B cell (primary cell): Measurements from ENCODE around the gene GJB2. TPM values are rescaled to one million over a fixed set of nuclear protein-coding genes. Genes with fewer than 3 reads are reported as not detected.

ENCODE experiments used
- ATAC-seq: fragments of 200-7000 bp; cut with Tn5 transposase; one replicate; pipeline ENCODE4 v1.10.0; 2021; ENCODE audit warnings: low read depth, mild to moderate bottlenecking, moderate number of reproducible peaks, moderate library complexity
- CTCF ChIA-PET: fragments of 350-600 bp; sonication (Branson Sonifier 250); formaldehyde crosslinking; loops from one replicate; lab custom pipeline; 2021; ENCODE audit warnings: antibody characterized with exemption, inconsistent platforms; lab: Charles Lee
- POLR2A ChIA-PET: fragments of 350-600 bp; sonication (Branson Sonifier 250); formaldehyde crosslinking; loops from one replicate; lab custom pipeline; 2021; ENCODE audit warnings: antibody characterized with exemption; lab: Charles Lee
- DNase-seq: peaks from one replicate; pipeline ENCODE4 v3.0.0; 2013
- H2AFZ ChIP-seq: 2 replicates; pipeline ENCODE4 v1.6.1; 2012; ENCODE audit warnings: mild to moderate bottlenecking, low read depth, low read length; ENCODE audit not compliant: insufficient read depth, poor library complexity, severe bottlenecking
- H3K27ac ChIP-seq, 2 donors: 1 replicate in 1 of 2; 2 replicates in 1 of 2; pipeline ENCODE4 v1.5.1; 2012 to 2013; ENCODE audit warnings: low read length in 2 of 2, mild to moderate bottlenecking in 2 of 2, moderate library complexity in 1 of 2
- H3K27me3 ChIP-seq, 4 experiments: fragments of 200-600 bp in 1 of 4; sonication (generic) in 1 of 4; replicated peaks in 1 of 4; 1 replicate in 2 of 4; 2 replicates in 2 of 4; pipeline versions ENCODE4 v1.6.1 to v1.7.0; 2013 to 2016; ENCODE audit warnings: low read length in 3 of 4, mild to moderate bottlenecking in 2 of 4, mixed read lengths in 1 of 4, moderate library complexity in 1 of 4; ENCODE audit not compliant: insufficient read depth in 4 of 4, control insufficient read depth in 3 of 4; ENCODE audit errors: control extremely low read depth in 1 of 4
- H3K36me3 ChIP-seq, 2 experiments: replicated peaks in 1 of 2; 1 replicate in 1 of 2; 2 replicates in 1 of 2; pipeline versions ENCODE4 v1.6.1 to v1.7.1; 2013; ENCODE audit warnings: low read length in 1 of 2; ENCODE audit not compliant: insufficient read depth in 2 of 2, control insufficient read depth in 1 of 2; ENCODE audit errors: control extremely low read depth in 1 of 2, extremely low read depth in 1 of 2
- H3K4me1 ChIP-seq, 2 donors: fragments of 200-600 bp in 1 of 2; sonication (generic) in 1 of 2; 1 replicate in 1 of 2; 2 replicates in 1 of 2; pipeline versions ENCODE4 v1.5.1 to v1.6.1; 2013 to 2017; ENCODE audit warnings: low read length in 2 of 2; ENCODE audit not compliant: control insufficient read depth in 2 of 2, insufficient read depth in 2 of 2
- H3K4me2 ChIP-seq: replicated peaks from 2 replicates; pipeline ENCODE3; 2012; ENCODE audit warnings: mild to moderate bottlenecking, low read depth, low read length; ENCODE audit not compliant: poor library complexity, severe bottlenecking
- H3K4me3 ChIP-seq, 5 experiments: fragments of 200-600 bp in 1 of 5; sonication (generic) in 1 of 5; 1 replicate in 3 of 5; 2 replicates in 2 of 5; pipeline versions ENCODE4 v1.5.1 to v1.7.0; 2011 to 2016; ENCODE audit warnings: low read length in 4 of 5, mild to moderate bottlenecking in 4 of 5, low read depth in 2 of 5, control low read depth in 1 of 5, moderate library complexity in 1 of 5; ENCODE audit not compliant: insufficient read depth in 1 of 5; ENCODE audit errors: control extremely low read depth in 1 of 5, extremely low read depth in 1 of 5
- H3K79me2 ChIP-seq: fragments of 200-600 bp; sonication (generic); one replicate; pipeline ENCODE4 v1.6.0; 2016; ENCODE audit warnings: low read length; ENCODE audit not compliant: control insufficient read depth, insufficient read depth
- H3K9ac ChIP-seq: fragments of 200-600 bp; sonication (generic); 2 replicates; pipeline ENCODE4 v1.6.1; 2017; ENCODE audit warnings: mild to moderate bottlenecking, low read length, moderate library complexity
- H3K9me3 ChIP-seq, 3 donors: one replicate each; pipeline versions ENCODE4 v1.6.1 to v1.7.1; 2013; ENCODE audit warnings: low read length in 2 of 3; ENCODE audit not compliant: control insufficient read depth in 2 of 3, insufficient read depth in 1 of 3; ENCODE audit errors: control extremely low read depth in 1 of 3
- H4K20me1 ChIP-seq: 2 replicates; pipeline ENCODE4 v1.6.0; 2012; ENCODE audit warnings: mild to moderate bottlenecking, low read length; ENCODE audit not compliant: insufficient read depth, control insufficient read depth, poor library complexity, severe bottlenecking
- H3K27ac Mint-ChIP-seq: one replicate; pipeline ENCODE4 v1.8.0; 2021; ENCODE audit warnings: mixed read lengths
- H3K27me3 Mint-ChIP-seq: one replicate; pipeline ENCODE4 v1.8.0; 2021; ENCODE audit warnings: mixed read lengths
- H3K4me1 Mint-ChIP-seq: one replicate; pipeline ENCODE4 v1.8.0; 2021; ENCODE audit warnings: mixed read lengths
- H3K4me3 Mint-ChIP-seq: one replicate; pipeline ENCODE4 v1.8.0; 2021; ENCODE audit warnings: mixed read lengths
- H3K9me3 Mint-ChIP-seq: one replicate; pipeline ENCODE4 v1.8.0; 2022; ENCODE audit warnings: mixed read lengths; ENCODE audit not compliant: insufficient read depth
- EZH2 ChIP-seq: IDR thresholded peaks from 2 replicates; pipeline ENCODE4 v1.6.1; 2012; ENCODE audit warnings: borderline replicate concordance, low read depth, mild to moderate bottlenecking, moderate library complexity, low read length; ENCODE audit not compliant: insufficient read depth, poor library complexity, severe bottlenecking
- WGBS: methylation state at CpG from one replicate; pipeline ENCODE4 v1.1.5; 2013; ENCODE audit warnings: missing lambda C conversion rate; ENCODE audit not compliant: insufficient coverage; 5-methylcytosine and 5-hydroxymethylcytosine counted together
- intact Hi-C: fragments of 100-400 bp; cut with micrococcal nuclease; formaldehyde crosslinking; loops from one replicate; pipeline ENCODE4 v1.10.0; 2022
- polyA plus RNA-seq: library from polyadenylated mRNA; depleted of rRNA; stranded (reverse); fragments of >200 nt; gene quantifications from 2 replicates; pipeline ENCODE4 v1.2.3, GENCODE V29; 2012
- total RNA-seq, 2 donors: library from RNA; stranded (reverse); fragments of 120-200 nt in 1 of 2; gene quantifications; 1 replicate in 1 of 2; 2 replicates in 1 of 2; pipeline versions ENCODE4 v1.2.3 to v1.2.4, GENCODE V29; 2013 to 2022
- TF ChIP-seq, protein P1 (sequence below): fragments of 200-600 bp; IDR thresholded peaks from one replicate; pipeline ENCODE4 v1.8.0; 2022; ENCODE audit warnings: antibody characterized with exemption, mild to moderate bottlenecking

GJB2 gene
- total and polyA plus RNA-seq, 2 donors (not counting 1 experiment from before 2014, with no cell fraction given) = not detected

- H3K4me3 Mint-ChIP-seq = no peak overlapping the region
- no peak overlapping the region for H3K27ac Mint-ChIP-seq
- H3K4me2 ChIP-seq = no peak overlapping the region
- DNase-seq = no peak
- no peaks in the 10 kb centered on the region for H3K36me3 ChIP-seq
- H4K20me1 ChIP-seq = no peaks in the 10 kb centered on the region
- no peaks in the 10 kb centered on the region for H3K9me3 Mint-ChIP-seq
- no peaks in the 10 kb centered on the region for H3K9me3 ChIP-seq
- intact Hi-C loops = no loop called here
- ChIA-PET CTCF (no interaction called here), POLR2A (no interaction called here)
- no peaks in the 10 kb centered on the region for H3K4me1 Mint-ChIP-seq
- no peaks in the 10 kb centered on the region for H3K79me2 ChIP-seq
- peaks cover 0 to 33% (median 20%) of the 10 kb centered on the region in 4 experiments for H3K27me3 ChIP-seq
- peaks cover 66% of the 10 kb centered on the region for H3K27me3 Mint-ChIP-seq
- no peak for ATAC-seq
- no peak overlapping the region for H2AFZ ChIP-seq
- peaks cover 0 to 2% of the 10 kb centered on the region in 2 donors for H3K4me1 ChIP-seq
- no peak overlapping the region for H3K27ac ChIP-seq
- no peak overlapping the region for H3K9ac ChIP-seq
- WGBS = no CpG with 5 or more reads among the region's 3 CpGs
- TF ChIP-seq EZH2 = no peak
- TF ChIP-seq, protein P1, sequence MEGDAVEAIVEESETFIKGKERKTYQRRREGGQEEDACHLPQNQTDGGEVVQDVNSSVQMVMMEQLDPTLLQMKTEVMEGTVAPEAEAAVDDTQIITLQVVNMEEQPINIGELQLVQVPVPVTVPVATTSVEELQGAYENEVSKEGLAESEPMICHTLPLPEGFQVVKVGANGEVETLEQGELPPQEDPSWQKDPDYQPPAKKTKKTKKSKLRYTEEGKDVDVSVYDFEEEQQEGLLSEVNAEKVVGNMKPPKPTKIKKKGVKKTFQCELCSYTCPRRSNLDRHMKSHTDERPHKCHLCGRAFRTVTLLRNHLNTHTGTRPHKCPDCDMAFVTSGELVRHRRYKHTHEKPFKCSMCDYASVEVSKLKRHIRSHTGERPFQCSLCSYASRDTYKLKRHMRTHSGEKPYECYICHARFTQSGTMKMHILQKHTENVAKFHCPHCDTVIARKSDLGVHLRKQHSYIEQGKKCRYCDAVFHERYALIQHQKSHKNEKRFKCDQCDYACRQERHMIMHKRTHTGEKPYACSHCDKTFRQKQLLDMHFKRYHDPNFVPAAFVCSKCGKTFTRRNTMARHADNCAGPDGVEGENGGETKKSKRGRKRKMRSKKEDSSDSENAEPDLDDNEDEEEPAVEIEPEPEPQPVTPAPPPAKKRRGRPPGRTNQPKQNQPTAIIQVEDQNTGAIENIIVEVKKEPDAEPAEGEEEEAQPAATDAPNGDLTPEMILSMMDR = no peak
- no peak overlapping the region for H3K4me3 ChIP-seq
These were observed 11.6 kb downstream of the GJB2 start for GRCh38 chr13:20181188-20181587.

DNA sequence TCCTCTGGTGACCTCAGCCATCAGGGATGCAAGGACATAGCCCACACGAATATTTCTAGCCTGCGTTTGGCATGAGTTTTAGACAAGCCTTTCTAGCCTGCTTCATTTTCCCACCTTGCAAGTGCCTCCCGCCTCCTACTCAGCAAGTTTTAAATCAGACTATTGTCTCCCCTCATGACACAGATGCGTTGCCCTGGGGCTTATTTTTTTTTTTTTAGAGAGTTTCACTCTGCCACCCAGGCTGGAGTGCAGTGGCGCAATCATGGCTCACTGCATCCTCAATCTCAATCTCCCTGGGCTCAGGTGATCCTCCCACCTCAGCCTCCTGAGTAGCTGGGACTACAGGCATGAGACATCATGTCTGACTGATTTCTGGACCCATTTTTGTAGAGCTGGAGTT is 14.6 kb downstream of the GJB2 start:
- Histone ChIP-seq H3K4me3 (no peak overlapping the region), H3K36me3 (no peaks in the 10 kb centered on the region), H3K4me1 (peaks cover 0 to 10% of the 10 kb centered on the region in 2 donors), H2AFZ (no peak overlapping the region), H3K79me2 (no peaks in the 10 kb centered on the region), H3K9ac (no peak overlapping the region), H3K27ac (no peak overlapping the region), H3K9me3 (peaks cover 0 to 6% (median 0%) of the 10 kb centered on the region in 3 donors), H4K20me1 (no peaks in the 10 kb centered on the region), H3K27me3 (peaks cover 0 to 47% (median 21%) of the 10 kb centered on the region in 4 experiments), H3K4me2 (no peak overlapping the region)
- DNase-seq (no peak), ATAC-seq (no peak)
- Mint-ChIP-seq H3K4me3 (no peak overlapping the region), H3K27me3 (peaks cover 88% of the 10 kb centered on the region), H3K4me1 (peaks cover 10% of the 10 kb centered on the region), H3K9me3 (no peaks in the 10 kb centered on the region), H3K27ac (no peak overlapping the region)
- ChIA-PET POLR2A (no interaction called here), CTCF (interaction anchor here (1.5 kb wide), 1 partner anchor 19 kb away, joined by 6 read pairs; no protein-coding TSS in a partner anchor)
- intact Hi-C loops = no loop called here
- TF ChIP-seq EZH2 = no peak
- TF ChIP-seq, protein P1 = no peak
- 95% methylated on average over 4 of the region's 5 CpGs for WGBS
